NOMO-1 (cell line): ENCODE measurements around the gene CLDN17.

Experiments used
- DNase-seq, 2 experiments: peaks; one replicate each; lab custom pipeline; 2025; ENCODE audit not compliant: unreplicated experiment in 2 of 2; lab: John Stamatoyannopoulos, UW

Gene CLDN17

GRCh38 chr21:30126576-30126975 lies 40.0 kb downstream of the CLDN17 start:
- no peak for DNase-seq

GRCh38 chr21:30117631-30118030 lies 49.0 kb downstream of the CLDN17 start:
- no peak for DNase-seq

- DNase-seq, result no peak
Observed at GRCh38 chr21:30116479-30116878, 50.1 kb downstream of the CLDN17 start.
